ENCODE measurements around the gene TEX38.
"Not testable (repeated sequence)": the region's sequence is repeated elsewhere in the genome, so short reads cannot be mapped to it uniquely, and the experiment has no call there.

GRCh38 chr1:46694676-46695075, 23.0 kb downstream of the TEX38 start:
- TF ChIP-seq REST (IDR thresholded peaks at IDR 0.05); GABPA (IDR thresholded peaks at IDR 0.05 in 1 of 2, conservative IDR thresholded peaks at IDR 0.05 in 1 of 2); RXRA (IDR thresholded peaks at IDR 0.05); CTCF (IDR thresholded peaks at IDR 0.05; ENCODE audit: low read depth, low read length, missing input control); YY1 (IDR thresholded peaks at IDR 0.05): not testable (repeated sequence)
